ENCODE results near the gene STAP1. TPM values are rescaled to one million over a fixed set of nuclear protein-coding genes. Genes with fewer than 3 reads are reported as not detected.

Gene STAP1
- total RNA-seq, 4 donors from 2014 or later, result 0.55 to 6.2 (median 4.9) TPM; not detected in 1

DNA sequence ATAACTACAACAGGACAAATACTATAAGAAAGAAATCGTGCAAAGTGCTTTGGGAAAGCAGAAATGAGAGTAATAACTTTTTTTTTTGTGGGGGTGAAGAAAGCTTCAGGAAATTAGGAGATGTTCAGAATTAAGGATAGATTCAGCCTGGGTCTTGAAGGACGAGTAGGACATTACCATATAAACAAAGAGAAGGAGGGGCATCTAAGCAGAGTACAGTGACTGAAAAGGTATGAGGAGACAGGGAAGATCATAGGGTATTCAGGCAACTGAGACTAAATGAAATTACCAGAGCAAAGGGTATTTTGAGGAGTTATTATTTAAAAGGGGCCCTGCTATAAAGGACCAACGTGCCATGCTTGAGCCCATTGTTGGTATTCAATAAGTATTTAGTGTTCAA, 3.1 kb upstream of the STAP1 start:
- Histone ChIP-seq H3K4me3 (no peak overlapping the region), H3K27ac (no peak overlapping the region), H3K36me3 (no peaks in the 10 kb centered on the region), H3K9me3 (no peaks in the 10 kb centered on the region), H3K27me3 (no peaks in the 10 kb centered on the region), H3K4me1 (no peaks in the 10 kb centered on the region)
- in situ Hi-C loops (cut with MboI; ENCODE audit: low pct_ligation_motif_present in 1 of 4, low pct_unique_long_range_greater_than_20kb in 1 of 4, low sequenced_read_pairs in 3 of 4) (loop anchor here in 1 of 4 donors (25.0 kb wide), 1 partner anchor 357 kb away; no protein-coding TSS in a partner anchor), intact Hi-C loops (cut with DNase I; ENCODE audit: low total_unique reads) (no loop called here)
- 72 to 75% methylated on average over 3 of the region's 3 CpGs for WGBS, 2 donors (ENCODE audit: low coverage in 1 of 2)
- DNase-seq, result no peak
- TF ChIP-seq, protein P1, sequence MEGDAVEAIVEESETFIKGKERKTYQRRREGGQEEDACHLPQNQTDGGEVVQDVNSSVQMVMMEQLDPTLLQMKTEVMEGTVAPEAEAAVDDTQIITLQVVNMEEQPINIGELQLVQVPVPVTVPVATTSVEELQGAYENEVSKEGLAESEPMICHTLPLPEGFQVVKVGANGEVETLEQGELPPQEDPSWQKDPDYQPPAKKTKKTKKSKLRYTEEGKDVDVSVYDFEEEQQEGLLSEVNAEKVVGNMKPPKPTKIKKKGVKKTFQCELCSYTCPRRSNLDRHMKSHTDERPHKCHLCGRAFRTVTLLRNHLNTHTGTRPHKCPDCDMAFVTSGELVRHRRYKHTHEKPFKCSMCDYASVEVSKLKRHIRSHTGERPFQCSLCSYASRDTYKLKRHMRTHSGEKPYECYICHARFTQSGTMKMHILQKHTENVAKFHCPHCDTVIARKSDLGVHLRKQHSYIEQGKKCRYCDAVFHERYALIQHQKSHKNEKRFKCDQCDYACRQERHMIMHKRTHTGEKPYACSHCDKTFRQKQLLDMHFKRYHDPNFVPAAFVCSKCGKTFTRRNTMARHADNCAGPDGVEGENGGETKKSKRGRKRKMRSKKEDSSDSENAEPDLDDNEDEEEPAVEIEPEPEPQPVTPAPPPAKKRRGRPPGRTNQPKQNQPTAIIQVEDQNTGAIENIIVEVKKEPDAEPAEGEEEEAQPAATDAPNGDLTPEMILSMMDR (IDR thresholded peaks at IDR 0.05), result no peak
- no peak for TF ChIP-seq EP300 (IDR thresholded peaks at IDR 0.05; ENCODE audit: low read depth)
- TF ChIP-seq POLR2A (IDR thresholded peaks at IDR 0.05), result no peak
- no peak for TF ChIP-seq POLR2AphosphoS5 (IDR thresholded peaks at IDR 0.05)

DNA sequence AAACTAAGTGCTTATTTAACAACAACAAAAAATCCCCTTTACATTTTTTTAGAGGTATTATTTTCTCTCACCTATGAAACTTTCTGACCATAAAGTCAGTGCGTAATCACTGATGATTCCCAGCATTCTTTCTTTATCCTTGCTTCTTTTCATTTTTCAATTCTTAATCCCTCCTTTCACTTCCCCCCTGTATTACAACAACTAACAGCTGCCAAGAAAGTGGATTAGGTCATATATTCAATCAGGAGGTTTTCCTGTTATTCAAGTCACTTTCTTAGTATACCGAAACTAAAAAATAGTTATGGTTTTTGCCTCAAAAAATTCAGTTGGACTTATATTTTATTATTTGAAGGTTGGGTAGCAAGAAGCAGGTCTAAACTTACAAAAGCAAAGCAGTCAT, 2.1 kb upstream of the STAP1 start:
- intact Hi-C loops (cut with DNase I; ENCODE audit: low total_unique reads) (no loop called here), in situ Hi-C loops (cut with MboI; ENCODE audit: low pct_ligation_motif_present in 1 of 4, low pct_unique_long_range_greater_than_20kb in 1 of 4, low sequenced_read_pairs in 3 of 4) (loop anchor here in 1 of 4 donors (25.0 kb wide), 1 partner anchor 356 kb away; no protein-coding TSS in a partner anchor)
- Histone ChIP-seq H3K36me3 (no peaks in the 10 kb centered on the region), H3K27ac (no peak overlapping the region), H3K4me3 (no peak overlapping the region), H3K9me3 (no peaks in the 10 kb centered on the region), H3K27me3 (no peaks in the 10 kb centered on the region), H3K4me1 (no peaks in the 10 kb centered on the region)
- no peak for DNase-seq
- 37 to 55% methylated on average over 2 of the region's 2 CpGs for WGBS, 2 donors (ENCODE audit: low coverage in 1 of 2)
- TF ChIP-seq POLR2A (IDR thresholded peaks at IDR 0.05) (no peak), POLR2AphosphoS5 (IDR thresholded peaks at IDR 0.05) (no peak), EP300 (IDR thresholded peaks at IDR 0.05; ENCODE audit: low read depth) (no peak)
- TF ChIP-seq, protein P1 (IDR thresholded peaks at IDR 0.05), result no peak

DNA sequence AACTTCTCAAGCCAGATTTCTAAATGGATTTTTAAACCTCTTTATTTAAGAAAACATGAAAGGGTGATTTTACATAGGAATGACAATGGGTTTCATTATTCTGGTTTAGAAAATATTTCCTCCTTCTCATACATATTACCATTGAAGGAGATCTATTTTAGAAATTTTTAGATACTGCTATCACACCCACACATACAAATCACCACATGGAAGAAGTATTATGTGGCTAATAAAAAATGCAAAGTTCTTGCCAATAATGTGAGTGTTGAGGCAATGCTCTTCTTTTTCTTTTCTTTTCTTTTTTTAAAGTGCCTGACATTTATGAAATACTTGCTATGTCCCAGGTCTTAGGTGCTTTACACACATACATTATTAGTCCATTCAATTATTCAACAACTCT, 6.8 kb downstream of the STAP1 start:
- no peaks in the 10 kb centered on the region for H3K9me3 ChIP-seq
- DNase-seq, result no peak
- H3K4me3 ChIP-seq, result no peak overlapping the region
- H3K4me1 ChIP-seq, result no peaks in the 10 kb centered on the region
- intact Hi-C loops (cut with DNase I; ENCODE audit: low total_unique reads), result no loop called here
- in situ Hi-C loops (cut with MboI; ENCODE audit: low pct_ligation_motif_present in 1 of 4, low pct_unique_long_range_greater_than_20kb in 1 of 4, low sequenced_read_pairs in 3 of 4), result loop anchor here in 1 of 4 donors (25.0 kb wide), 1 partner anchor 347 kb away; no protein-coding TSS in a partner anchor
- H3K27ac ChIP-seq, result no peak overlapping the region
- TF ChIP-seq POLR2A (IDR thresholded peaks at IDR 0.05), result no peak
- TF ChIP-seq, protein P1 (IDR thresholded peaks at IDR 0.05), result no peak
- no peak for TF ChIP-seq POLR2AphosphoS5 (IDR thresholded peaks at IDR 0.05)
- no peak for TF ChIP-seq EP300 (IDR thresholded peaks at IDR 0.05; ENCODE audit: low read depth)
- no peaks in the 10 kb centered on the region for H3K36me3 ChIP-seq
- H3K27me3 ChIP-seq, result no peaks in the 10 kb centered on the region

DNA sequence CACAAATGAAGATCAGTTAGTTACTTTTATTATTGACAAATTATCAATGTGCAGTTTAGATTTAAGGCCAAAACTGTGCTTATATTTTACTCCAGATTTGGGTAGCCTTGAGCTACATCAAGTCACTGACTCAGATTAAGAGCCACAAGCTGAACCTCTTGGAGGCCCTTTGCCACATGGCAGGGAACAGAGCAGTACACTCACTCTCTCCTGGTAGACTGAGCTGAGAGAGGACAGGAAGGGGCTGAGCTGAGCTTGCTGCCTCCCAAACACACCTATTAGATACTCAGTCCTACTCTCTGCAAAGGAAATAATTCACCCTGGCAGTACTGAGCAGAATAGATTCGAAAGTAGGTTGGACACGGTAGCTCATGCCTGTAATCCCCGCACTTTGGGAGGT, 7.8 kb downstream of the STAP1 start:
- no peak for DNase-seq
- H3K4me1 ChIP-seq, result no peaks in the 10 kb centered on the region
- in situ Hi-C loops (cut with MboI; ENCODE audit: low pct_ligation_motif_present in 1 of 4, low pct_unique_long_range_greater_than_20kb in 1 of 4, low sequenced_read_pairs in 3 of 4), result loop anchor here in 1 of 4 donors (25.0 kb wide), 1 partner anchor 346 kb away; no protein-coding TSS in a partner anchor

More for the DNA sequence above, 7.8 kb downstream of the STAP1 start:
- TF ChIP-seq POLR2AphosphoS5 (IDR thresholded peaks at IDR 0.05) (no peak), EP300 (IDR thresholded peaks at IDR 0.05; ENCODE audit: low read depth) (no peak)
- TF ChIP-seq, protein P1 (IDR thresholded peaks at IDR 0.05), result no peak
- Histone ChIP-seq H3K36me3 (no peaks in the 10 kb centered on the region), H3K9me3 (no peaks in the 10 kb centered on the region), H3K27ac (no peak overlapping the region), H3K27me3 (no peaks in the 10 kb centered on the region), H3K4me3 (no peak overlapping the region)
- WGBS, 2 donors (ENCODE audit: low coverage in 1 of 2), result 97 to 100% methylated on average over 3 of the region's 3 CpGs
- intact Hi-C loops (cut with DNase I; ENCODE audit: low total_unique reads), result no loop called here
